Measurements from ENCODE around the gene SLF2.
A peak's percentile ranks its signal among the peaks of the same experiment; 100 is the strongest.
"Not testable (repeated sequence)": the region's sequence is repeated elsewhere in the genome, so short reads cannot be mapped to it uniquely, and the experiment has no call there.

Gene SLF2

GRCh38 chr10:100878291-100878910, 34.4 kb upstream of the SLF2 start:
- peak; percentile 30 for DNase-seq (ENCODE audit: low read depth)

- DNase-seq (ENCODE audit: low read depth) = no peak
These were observed 32.9 kb upstream of the SLF2 start for GRCh38 chr10:100879741-100880360.

GRCh38 chr10:100881556-100882213, 31.1 kb upstream of the SLF2 start:
- no peak for DNase-seq (ENCODE audit: low read depth)

- no peak for DNase-seq (ENCODE audit: low read depth)
These were observed 30.5 kb upstream of the SLF2 start for GRCh38 chr10:100882252-100882651.

GRCh38 chr10:100882671-100883311, 30.0 kb upstream of the SLF2 start:
- DNase-seq (ENCODE audit: low read depth) = peak; percentile 34

GRCh38 chr10:100883312-100883821, 29.4 kb upstream of the SLF2 start:
- DNase-seq (ENCODE audit: low read depth) = no peak

- not testable (repeated sequence) for DNase-seq (ENCODE audit: low read depth)
These were observed 27.2 kb upstream of the SLF2 start for GRCh38 chr10:100885611-100886010.

- no peak for DNase-seq (ENCODE audit: low read depth)
These were observed 26.7 kb upstream of the SLF2 start for GRCh38 chr10:100886091-100886490.

- no peak for DNase-seq (ENCODE audit: low read depth)
These were observed 26.2 kb upstream of the SLF2 start for GRCh38 chr10:100886521-100886920.

- no peak for DNase-seq (ENCODE audit: low read depth)
These were observed 25.8 kb upstream of the SLF2 start for GRCh38 chr10:100886963-100887362.

GRCh38 chr10:100887761-100888296, 24.9 kb upstream of the SLF2 start:
- no peak for DNase-seq (ENCODE audit: low read depth)

- DNase-seq (ENCODE audit: low read depth) = no peak
These were observed 23.8 kb upstream of the SLF2 start for GRCh38 chr10:100888957-100889356.

GRCh38 chr10:100889546-100889945, 23.2 kb upstream of the SLF2 start:
- no peak for DNase-seq (ENCODE audit: low read depth)

GRCh38 chr10:100890141-100890672, 22.6 kb upstream of the SLF2 start:
- DNase-seq (ENCODE audit: low read depth) = no peak

GRCh38 chr10:100890673-100891317, 22.0 kb upstream of the SLF2 start:
- DNase-seq (ENCODE audit: low read depth) = peak; percentile 95

GRCh38 chr10:100894033-100894432, 18.7 kb upstream of the SLF2 start:
- no peak for DNase-seq (ENCODE audit: low read depth)

- DNase-seq (ENCODE audit: low read depth) = no peak
These were observed 18.0 kb upstream of the SLF2 start for GRCh38 chr10:100894589-100895294.

- no peak for DNase-seq (ENCODE audit: low read depth)
These were observed 17.4 kb upstream of the SLF2 start for GRCh38 chr10:100895346-100895745.

GRCh38 chr10:100895896-100896295, 16.9 kb upstream of the SLF2 start:
- no peak for DNase-seq (ENCODE audit: low read depth)

GRCh38 chr10:100896876-100897461, 15.8 kb upstream of the SLF2 start:
- DNase-seq (ENCODE audit: low read depth) = no peak

GRCh38 chr10:100897976-100898375, 14.8 kb upstream of the SLF2 start:
- DNase-seq (ENCODE audit: low read depth) = no peak

All from GM04503 (cell line).